Trophoblast cell (in vitro differentiated cells and primary cell): ENCODE results near the gene TGDS.

Experiments
- DNase-seq, 2 donors: peaks; one replicate each; pipeline ENCODE4 v3.0.0-alpha.2; 2016
- H2AFZ ChIP-seq: 2 replicates; pipeline ENCODE4 v1.6.1; 2013; ENCODE audit warnings: low read length, moderate library complexity, mild to moderate bottlenecking; ENCODE audit not compliant: insufficient read depth, poor library complexity
- H2AK5ac ChIP-seq: 2 replicates; pipeline ENCODE4 v1.6.1; 2013; ENCODE audit warnings: mild to moderate bottlenecking, low read length
- H2BK120ac ChIP-seq: 2 replicates; pipeline ENCODE4 v1.6.1; 2013; ENCODE audit warnings: low read length, mild to moderate bottlenecking, moderate library complexity; ENCODE audit not compliant: insufficient read depth, poor library complexity
- H2BK12ac ChIP-seq: 2 replicates; pipeline ENCODE4 v1.6.1; 2013; ENCODE audit warnings: mild to moderate bottlenecking, low read length, moderate library complexity
- H2BK5ac ChIP-seq: 2 replicates; pipeline ENCODE4 v1.6.1; 2013; ENCODE audit warnings: low read length, low read depth, moderate library complexity, mild to moderate bottlenecking; ENCODE audit not compliant: poor library complexity
- H3K14ac ChIP-seq: 2 replicates; pipeline ENCODE4 v1.6.1; 2013; ENCODE audit warnings: mild to moderate bottlenecking, low read length
- H3K18ac ChIP-seq: 2 replicates; pipeline ENCODE4 v1.6.1; 2013; ENCODE audit warnings: mild to moderate bottlenecking, low read length
- H3K23ac ChIP-seq: 2 replicates; pipeline ENCODE4 v1.6.1; 2013; ENCODE audit warnings: low read length
- H3K27ac ChIP-seq: 2 replicates; pipeline ENCODE4 v1.5.1; 2013; ENCODE audit warnings: low read depth, mild to moderate bottlenecking, inconsistent platforms, low read length, moderate library complexity
- H3K27me3 ChIP-seq: 2 replicates; pipeline ENCODE4 v1.6.1; 2013; ENCODE audit warnings: inconsistent platforms, mild to moderate bottlenecking, low read length, moderate library complexity; ENCODE audit not compliant: insufficient read depth
- H3K36me3 ChIP-seq, 2 experiments: 1 replicate in 1 of 2; 2 replicates in 1 of 2; pipeline ENCODE4 v1.6.1; 2013; ENCODE audit warnings: low read length in 2 of 2, mild to moderate bottlenecking in 2 of 2, moderate library complexity in 1 of 2; ENCODE audit not compliant: insufficient read depth in 2 of 2, control insufficient read depth in 1 of 2
- H3K4ac ChIP-seq: 2 replicates; pipeline ENCODE4 v1.6.1; 2013; ENCODE audit warnings: low read depth, mild to moderate bottlenecking, low read length, moderate library complexity
- H3K4me1 ChIP-seq, 2 experiments: 1 replicate in 1 of 2; 2 replicates in 1 of 2; pipeline ENCODE4 v1.6.1; 2013; ENCODE audit warnings: low read length in 2 of 2, mild to moderate bottlenecking in 2 of 2, moderate library complexity in 1 of 2; ENCODE audit not compliant: insufficient read depth in 2 of 2, control insufficient read depth in 1 of 2
- H3K4me2 ChIP-seq: 2 replicates; pipeline ENCODE4 v1.6.1; 2013; ENCODE audit warnings: inconsistent platforms, mild to moderate bottlenecking, low read length, moderate library complexity
- H3K4me3 ChIP-seq: 2 replicates; pipeline ENCODE4 v1.5.1; 2013; ENCODE audit warnings: mild to moderate bottlenecking, low read depth, low read length, inconsistent platforms
- H3K79me1 ChIP-seq: one replicate; pipeline ENCODE4 v1.6.1; 2013; ENCODE audit warnings: low read length
- H3K79me2 ChIP-seq: 2 replicates; pipeline ENCODE4 v1.6.1; 2013; ENCODE audit warnings: low read length, mild to moderate bottlenecking; ENCODE audit not compliant: control insufficient read depth, insufficient read depth, poor library complexity
- H3K9ac ChIP-seq: 2 replicates; pipeline ENCODE4 v1.6.1; 2013; ENCODE audit warnings: mild to moderate bottlenecking, low read length
- H3K9me3 ChIP-seq: 2 replicates; pipeline ENCODE4 v1.6.1; 2013; ENCODE audit warnings: low read depth, mild to moderate bottlenecking, control low read depth, inconsistent platforms, low read length; ENCODE audit not compliant: insufficient read depth
- H4K12ac ChIP-seq: 2 replicates; pipeline ENCODE4 v1.6.1; 2013; ENCODE audit warnings: low read depth, mild to moderate bottlenecking, low read length, moderate library complexity
- H4K8ac ChIP-seq: 2 replicates; pipeline ENCODE4 v1.6.1; 2013; ENCODE audit warnings: low read depth, mild to moderate bottlenecking, low read length, moderate library complexity
- H4K91ac ChIP-seq: one replicate; pipeline ENCODE4 v1.6.1; 2013; ENCODE audit warnings: low read depth, mild to moderate bottlenecking, low read length, moderate library complexity
- WGBS: extraction: QIAGEN DNeasy Blood & Tissue Kit; methylation state at CpG from one replicate; pipeline ENCODE4 v1.1.7; 2013; ENCODE audit warnings: missing lambda C conversion rate; ENCODE audit not compliant: insufficient read length, insufficient coverage; ENCODE audit errors: extremely low coverage; 5-methylcytosine and 5-hydroxymethylcytosine counted together

Gene TGDS

GRCh38 chr13:94585543-94586101, 10.3 kb downstream of the TGDS start:
- H3K4me3 ChIP-seq: no peak overlapping the region
- no peak overlapping the region for H2BK12ac ChIP-seq
- no peaks in the 10 kb centered on the region for H3K4me1 ChIP-seq
- H3K23ac ChIP-seq: no peak overlapping the region
- no peak overlapping the region for H4K8ac ChIP-seq
- WGBS: no CpG with 5 or more reads among the region's 6 CpGs
- no peak overlapping the region for H4K91ac ChIP-seq
- peaks cover 10 to 11% of the 10 kb centered on the region in 2 experiments for H3K36me3 ChIP-seq
- no peak overlapping the region for H4K12ac ChIP-seq
- no peak for DNase-seq
- no peaks in the 10 kb centered on the region for H3K9me3 ChIP-seq
- H3K79me2 ChIP-seq: no peaks in the 10 kb centered on the region
- H2AFZ ChIP-seq: no peak overlapping the region
- no peak overlapping the region for H2BK120ac ChIP-seq
- H3K9ac ChIP-seq: no peak overlapping the region
- H3K4ac ChIP-seq: no peak overlapping the region
- no peak overlapping the region for H2AK5ac ChIP-seq
- H3K4me2 ChIP-seq: no peak overlapping the region
- H3K14ac ChIP-seq: no peak overlapping the region
- H3K18ac ChIP-seq: no peak overlapping the region
- no peak overlapping the region for H3K27ac ChIP-seq
- H3K27me3 ChIP-seq: no peaks in the 10 kb centered on the region
- no peak overlapping the region for H2BK5ac ChIP-seq
- no peaks in the 10 kb centered on the region for H3K79me1 ChIP-seq

GRCh38 chr13:94583926-94584325, 12.0 kb downstream of the TGDS start:
- no peak overlapping the region for H3K23ac ChIP-seq
- no peak overlapping the region for H3K27ac ChIP-seq
- no peak overlapping the region for H4K8ac ChIP-seq
- H2AK5ac ChIP-seq: no peak overlapping the region
- no peak overlapping the region for H3K4me2 ChIP-seq
- no peak overlapping the region for H3K4ac ChIP-seq
- H3K14ac ChIP-seq: no peak overlapping the region
- WGBS: no CpG with 5 or more reads among the region's 1 CpG
- no peak overlapping the region for H3K9ac ChIP-seq
- no peaks in the 10 kb centered on the region for H3K9me3 ChIP-seq
- no peak overlapping the region for H3K4me3 ChIP-seq
- H3K79me2 ChIP-seq: no peaks in the 10 kb centered on the region
- no peak for DNase-seq
- H2AFZ ChIP-seq: no peak overlapping the region
- H4K91ac ChIP-seq: no peak overlapping the region
- H3K4me1 ChIP-seq: no peaks in the 10 kb centered on the region
- H3K27me3 ChIP-seq: no peaks in the 10 kb centered on the region
- H3K36me3 ChIP-seq: peaks cover 13 to 15% of the 10 kb centered on the region in 2 experiments
- H2BK120ac ChIP-seq: no peak overlapping the region
- no peak overlapping the region for H3K18ac ChIP-seq
- H2BK12ac ChIP-seq: no peak overlapping the region
- H4K12ac ChIP-seq: no peak overlapping the region
- H3K79me1 ChIP-seq: no peaks in the 10 kb centered on the region
- no peak overlapping the region for H2BK5ac ChIP-seq

- no CpG with 5 or more reads among the region's 1 CpG for WGBS
- peaks cover 11 to 19% of the 10 kb centered on the region in 2 experiments for H3K36me3 ChIP-seq
These were observed 16.9 kb downstream of the TGDS start for GRCh38 chr13:94579063-94579462.

GRCh38 chr13:94569615-94570014, 26.3 kb downstream of the TGDS start:
- WGBS: no CpG with 5 or more reads among the region's 3 CpGs
- Histone ChIP-seq H3K27ac (no peak overlapping the region), H2BK12ac (no peak overlapping the region), H3K18ac (no peak overlapping the region), H3K79me2 (peaks cover 1% of the 10 kb centered on the region), H2AK5ac (no peak overlapping the region), H4K12ac (no peak overlapping the region), H3K9me3 (no peaks in the 10 kb centered on the region), H3K4ac (no peak overlapping the region), H2BK120ac (no peak overlapping the region), H4K91ac (no peak overlapping the region), H2BK5ac (no peak overlapping the region), H3K4me2 (no peak overlapping the region), H3K4me1 (no peaks in the 10 kb centered on the region), H3K36me3 (peaks cover 8 to 29% of the 10 kb centered on the region in 2 experiments), H3K9ac (no peak overlapping the region), H4K8ac (no peak overlapping the region), H3K79me1 (no peaks in the 10 kb centered on the region), H2AFZ (no peak overlapping the region), H3K27me3 (no peaks in the 10 kb centered on the region), H3K4me3 (no peak overlapping the region), H3K23ac (no peak overlapping the region), H3K14ac (no peak overlapping the region)
- no peak for DNase-seq

More at GRCh38 chr13:94579063-94579462, 16.9 kb downstream of the TGDS start:
- no peak overlapping the region for H2BK12ac ChIP-seq
- no peaks in the 10 kb centered on the region for H3K79me2 ChIP-seq
- no peak overlapping the region for H3K4me3 ChIP-seq
- no peak overlapping the region for H3K18ac ChIP-seq
- no peaks in the 10 kb centered on the region for H3K79me1 ChIP-seq
- H3K4me2 ChIP-seq: no peak overlapping the region
- no peak overlapping the region for H3K4ac ChIP-seq
- H2BK120ac ChIP-seq: no peak overlapping the region
- no peak overlapping the region for H2AFZ ChIP-seq
- no peak overlapping the region for H4K91ac ChIP-seq
- H4K8ac ChIP-seq: no peak overlapping the region
- H3K27ac ChIP-seq: no peak overlapping the region
- H3K27me3 ChIP-seq: no peaks in the 10 kb centered on the region
- H4K12ac ChIP-seq: no peak overlapping the region
- H3K4me1 ChIP-seq: no peaks in the 10 kb centered on the region
- no peak overlapping the region for H2BK5ac ChIP-seq
- no peak for DNase-seq
- no peak overlapping the region for H3K9ac ChIP-seq
- H3K9me3 ChIP-seq: no peaks in the 10 kb centered on the region
- H3K14ac ChIP-seq: no peak overlapping the region
- no peak overlapping the region for H2AK5ac ChIP-seq
- no peak overlapping the region for H3K23ac ChIP-seq
